PC-3 (cell line): ENCODE results near the gene RALGPS1. TPM values are rescaled to one million over a fixed set of nuclear protein-coding genes. Genes with fewer than 3 reads are reported as not detected.

Experiments used
- ATAC-seq: fragments of 200-7000 bp; cut with Tn5 transposase; 2 replicates; pipeline ENCODE4 v1.9.1; 2020; ENCODE audit warnings: mild to moderate bottlenecking, moderate library complexity
- BruUV-seq: library from RNA; stranded (reverse); fragments of 400-500 nt; replicated peaks from 2 replicates; lab custom pipeline; 2021; lab: Mats Ljungman, UMichigan
- CTCF ChIA-PET: fragments of 300-600 bp; sonication (Branson Sonifier 250); formaldehyde crosslinking; loops from one replicate; lab custom pipeline; 2022; ENCODE audit warnings: antibody characterized with exemption; lab: Charles Lee
- POLR2A ChIA-PET: fragments of 300-600 bp; sonication (Branson Sonifier 250); formaldehyde crosslinking; loops from one replicate; lab custom pipeline; 2022; ENCODE audit warnings: antibody characterized with exemption; ENCODE audit not compliant: unreplicated experiment; lab: Charles Lee
- DNase-seq: peaks from one replicate; pipeline ENCODE4 v3.0.0-alpha.2; 2015
- H2AFZ ChIP-seq: fragments of 300-600 bp; sonication (generic); 2 replicates; pipeline ENCODE4 v1.6.0; 2016; ENCODE audit warnings: antibody characterized with exemption, low read length
- H3F3A ChIP-seq: fragments of 300-600 bp; sonication (generic); one replicate; pipeline ENCODE4 v1.6.0; 2017; ENCODE audit warnings: antibody characterized with exemption, low read length, control low read depth, mild to moderate bottlenecking; ENCODE audit not compliant: unreplicated experiment
- H3K27ac ChIP-seq: fragments of 300-600 bp; sonication (generic); 2 replicates; pipeline ENCODE4 v1.5.1; 2016; ENCODE audit warnings: mild to moderate bottlenecking, low read length
- H3K27me3 ChIP-seq: fragments of 300-600 bp; sonication (generic); 2 replicates; pipeline ENCODE4 v1.6.1; 2016; ENCODE audit warnings: low read length, mixed read lengths
- H3K36me3 ChIP-seq: fragments of 300-600 bp; sonication (generic); 2 replicates; pipeline ENCODE4 v1.6.1; 2016; ENCODE audit warnings: low read depth, mixed run types, low read length, mixed read lengths
- H3K4me1 ChIP-seq: fragments of 300-600 bp; sonication (generic); 2 replicates; pipeline ENCODE4 v1.5.1; 2016; ENCODE audit warnings: low read length; ENCODE audit not compliant: insufficient read depth
- H3K4me2 ChIP-seq: fragments of 300-600 bp; sonication (generic); 2 replicates; pipeline ENCODE4 v1.6.0; 2016; ENCODE audit warnings: low read length
- H3K4me3 ChIP-seq: fragments of 300-600 bp; sonication (generic); 2 replicates; pipeline ENCODE4 v1.5.1; 2016; ENCODE audit warnings: mild to moderate bottlenecking, low read length, mixed read lengths
- H3K79me2 ChIP-seq: fragments of 300-600 bp; sonication (generic); 2 replicates; pipeline ENCODE4 v1.6.1; 2017; ENCODE audit warnings: low read length, mixed read lengths
- H3K9ac ChIP-seq: fragments of 300-600 bp; sonication (generic); 2 replicates; pipeline ENCODE4 v1.6.0; 2016; ENCODE audit warnings: mild to moderate bottlenecking, low read length
- H3K9me2 ChIP-seq: fragments of 300-600 bp; sonication (generic); replicated peaks from 2 replicates; pipeline ENCODE4 v1.6.1; 2016; ENCODE audit warnings: mixed run types, low read length, mixed read lengths
- H3K9me3 ChIP-seq: fragments of 300-600 bp; sonication (generic); 2 replicates; pipeline ENCODE4 v1.6.1; 2016; ENCODE audit warnings: low read length, mixed read lengths
- H4K20me1 ChIP-seq: fragments of 300-600 bp; sonication (generic); 2 replicates; pipeline ENCODE4 v1.6.1; 2016; ENCODE audit warnings: low read length, mixed read lengths
- CTCF ChIP-seq: fragments of 300-600 bp; sonication (generic); conservative IDR thresholded peaks from 2 replicates; pipeline ENCODE4 v1.5.1; 2017; ENCODE audit warnings: antibody characterized with exemption, low read depth, mild to moderate bottlenecking, low read length
- EZH2 ChIP-seq: fragments of 300-600 bp; sonication (generic); IDR thresholded peaks from one replicate; pipeline ENCODE4 v1.6.1; 2017; ENCODE audit warnings: antibody characterized with exemption, mild to moderate bottlenecking, low read length; ENCODE audit not compliant: unreplicated experiment
- EZH2phosphoT487 ChIP-seq: fragments of 300-600 bp; sonication (generic); IDR thresholded peaks from 2 replicates; pipeline ENCODE4 v1.6.1; 2018; ENCODE audit warnings: mild to moderate bottlenecking, antibody characterized with exemption, low read length, borderline replicate concordance
- intact Hi-C: fragments of 100-400 bp; cut with micrococcal nuclease; formaldehyde crosslinking; loops from 2 replicates; pipeline ENCODE4 v1.9.0; 2023
- total RNA-seq: library from RNA; depleted of rRNA; stranded (reverse); fragments of >200 nt; gene quantifications from 2 replicates; pipeline ENCODE4 v1.2.3, GENCODE V29; 2014

Gene RALGPS1
- total RNA-seq, 1 experiment from 2014 or later: 10.2 TPM

GRCh38 chr9:127206666-127207065 lies 292.1 kb downstream of the RALGPS1 start:
- H3K27ac ChIP-seq: no peak overlapping the region
- DNase-seq: no peak
- intact Hi-C loops: no loop called here
- H3K9me3 ChIP-seq: no peaks in the 10 kb centered on the region
- H3K4me3 ChIP-seq: no peak overlapping the region
- ChIA-PET POLR2A (no interaction called here), CTCF (no interaction called here)
- no peaks in the 10 kb centered on the region for H3K9me2 ChIP-seq
- H4K20me1 ChIP-seq: no peaks in the 10 kb centered on the region
- H3K4me1 ChIP-seq: no peaks in the 10 kb centered on the region
- H3K79me2 ChIP-seq: no peaks in the 10 kb centered on the region
- no peak overlapping the region for H3K4me2 ChIP-seq
- H3K9ac ChIP-seq: no peak overlapping the region
- TF ChIP-seq CTCF (no peak), EZH2 (no peak), EZH2phosphoT487 (no peak)
- H3F3A ChIP-seq: no peaks in the 10 kb centered on the region
- H2AFZ ChIP-seq: no peak overlapping the region
- BruUV-seq: no TSS peak
- no peaks in the 10 kb centered on the region for H3K36me3 ChIP-seq
- H3K27me3 ChIP-seq: no peaks in the 10 kb centered on the region
- ATAC-seq: no peak

DNA sequence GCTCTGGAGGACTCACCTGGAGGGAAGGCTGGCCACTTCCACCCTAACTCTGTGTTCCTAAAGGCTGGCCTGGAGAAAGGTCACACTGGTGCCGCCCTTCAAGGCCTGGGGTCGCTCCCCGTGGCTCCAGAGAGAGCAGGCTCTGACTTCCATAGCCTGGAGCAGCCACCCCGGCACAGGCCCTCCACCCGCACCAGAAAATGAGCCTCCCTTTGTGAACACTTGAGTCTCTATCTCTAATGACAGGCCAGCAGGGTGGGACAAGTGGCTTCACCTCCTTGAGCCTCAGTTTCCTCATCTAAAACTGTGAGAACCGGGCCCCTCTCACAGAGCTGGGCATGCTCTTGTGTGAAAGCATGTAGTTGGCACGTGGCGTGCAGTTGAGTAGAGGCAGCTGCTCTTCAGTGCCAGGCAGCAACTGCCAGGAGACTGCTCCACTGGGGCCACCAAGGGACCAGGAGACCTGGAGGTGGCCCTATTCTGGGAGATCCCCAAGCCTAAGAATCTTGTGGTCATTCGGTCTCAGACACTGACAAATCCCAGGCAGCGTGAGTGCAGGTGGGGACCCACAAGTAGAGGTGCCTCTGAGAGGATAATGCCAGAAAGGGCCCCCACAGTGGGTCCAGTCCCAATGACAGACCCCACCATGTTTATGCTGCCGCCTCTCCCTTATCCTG lies 293.3 kb downstream of the RALGPS1 start:
- intact Hi-C loops: no loop called here

More for the DNA sequence above, 293.3 kb downstream of the RALGPS1 start:
- no peaks in the 10 kb centered on the region for H3K36me3 ChIP-seq
- no peak overlapping the region for H2AFZ ChIP-seq
- no peaks in the 10 kb centered on the region for H3K9me3 ChIP-seq
- no peaks in the 10 kb centered on the region for H3K79me2 ChIP-seq
- no TSS peak for BruUV-seq
- no peaks in the 10 kb centered on the region for H4K20me1 ChIP-seq
- CTCF ChIA-PET: no interaction called here
- H3K9ac ChIP-seq: no peak overlapping the region
- no peaks in the 10 kb centered on the region for H3K27me3 ChIP-seq
- no peaks in the 10 kb centered on the region for H3F3A ChIP-seq
- no peaks in the 10 kb centered on the region for H3K9me2 ChIP-seq
- POLR2A ChIA-PET: no interaction called here
- H3K4me1 ChIP-seq: no peaks in the 10 kb centered on the region
- H3K27ac ChIP-seq: no peak overlapping the region
- no peak for TF ChIP-seq EZH2
- TF ChIP-seq CTCF: no peak
- no peak overlapping the region for H3K4me2 ChIP-seq
- ATAC-seq (no peak), DNase-seq (no peak)
- H3K4me3 ChIP-seq: no peak overlapping the region
